ENCODE measurements around the gene LRRC75A. TPM values are rescaled to one million over a fixed set of nuclear protein-coding genes. Genes with fewer than 3 reads are reported as not detected.
"Not testable (repeated sequence)": the region's sequence is repeated elsewhere in the genome, so short reads cannot be mapped to it uniquely, and the experiment has no call there.

The LRRC75A gene
- total RNA-seq, 1 experiment from 2014 or later, result 1.2 TPM

- in situ Hi-C loops (cut with HindIII; ENCODE audit: low pct_unique_long_range_greater_than_20kb, low sequenced_read_pairs), result no loop called here
- Histone ChIP-seq H3K4me3 (ENCODE audit: low read depth in 2 of 2, low read length in 2 of 2) (no peak overlapping the region), H3K27me3 (ENCODE audit: control insufficient read depth, insufficient read depth, low read length) (no peaks in the 10 kb centered on the region), H3K36me3 (ENCODE audit: control insufficient read depth, insufficient read depth, low read length) (no peaks in the 10 kb centered on the region), H3K9me3 (ENCODE audit: control insufficient read depth, insufficient read depth, low read depth, low read length) (no peaks in the 10 kb centered on the region), H3K27ac (ENCODE audit: low read length) (no peak overlapping the region), H3K4me1 (ENCODE audit: control insufficient read depth, insufficient read depth, low read length) (no peaks in the 10 kb centered on the region)
- no peak for DNase-seq (ENCODE audit: low read depth, low spot score)
- intact Hi-C loops (cut with micrococcal nuclease; ENCODE audit: unreplicated experiment), result no loop called here
- POLR2A ChIA-PET, result no interaction called here
- CTCF ChIA-PET, result interaction anchor here (0.6 kb wide), 1 partner anchor 54 kb away, joined by 5 read pairs; no protein-coding TSS in a partner anchor
- no TSS peak for BruUV-seq (replicated peaks)
- no peak for ATAC-seq
- TF ChIP-seq POLR2AphosphoS5 (IDR thresholded peaks at IDR 0.05; ENCODE audit: low read depth, low read length), result no peak
- no peak for TF ChIP-seq REST (IDR thresholded peaks at IDR 0.05; ENCODE audit: insufficient read depth in 1 of 2, low read depth in 2 of 2, low read length in 1 of 2)
- no peak for TF ChIP-seq SIN3A (IDR thresholded peaks at IDR 0.05; ENCODE audit: borderline replicate concordance, insufficient read depth, low read depth, low read length)
- no peak for TF ChIP-seq TCF7L2 (IDR thresholded peaks at IDR 0.05; ENCODE audit: low read depth, low read length)
- no peak for TF ChIP-seq CTCF (IDR thresholded peaks at IDR 0.05)
Measured at GRCh38 chr17:16527298-16527697, 35.3 kb upstream of the LRRC75A start.

GRCh38 chr17:16525556-16525955 is 33.6 kb upstream of the LRRC75A start:
- H3K9me3 ChIP-seq (ENCODE audit: control insufficient read depth, insufficient read depth, low read depth, low read length); DNase-seq (ENCODE audit: low read depth, low spot score); H3K27ac ChIP-seq (ENCODE audit: low read length); in situ Hi-C loops (cut with HindIII; ENCODE audit: low pct_unique_long_range_greater_than_20kb, low sequenced_read_pairs); H3K27me3 ChIP-seq (ENCODE audit: control insufficient read depth, insufficient read depth, low read length); intact Hi-C loops (cut with micrococcal nuclease; ENCODE audit: unreplicated experiment); POLR2A ChIA-PET; ATAC-seq; H3K36me3 ChIP-seq (ENCODE audit: control insufficient read depth, insufficient read depth, low read length); H3K4me3 ChIP-seq (ENCODE audit: low read depth in 2 of 2, low read length in 2 of 2); H3K4me1 ChIP-seq (ENCODE audit: control insufficient read depth, insufficient read depth, low read length); BruUV-seq (replicated peaks): not testable (repeated sequence)
- TF ChIP-seq CTCF (IDR thresholded peaks at IDR 0.05), result peak; percentile 38; the same call in 1 of the 2 replicates
- CTCF ChIA-PET, result interaction anchor here (0.6 to 0.7 kb wide), 6 partner anchors 10 to 391 kb away, joined by 3 to 5 read pairs (median 4); no protein-coding TSS in a partner anchor

Measured in Panc1 (cell line).